ENCODE measurements around the gene MED19. TPM values are rescaled to one million over a fixed set of nuclear protein-coding genes. Genes with fewer than 3 reads are reported as not detected.
"Not testable (repeated sequence)": the region's sequence is repeated elsewhere in the genome, so short reads cannot be mapped to it uniquely, and the experiment has no call there.

MED19 gene, protein sequence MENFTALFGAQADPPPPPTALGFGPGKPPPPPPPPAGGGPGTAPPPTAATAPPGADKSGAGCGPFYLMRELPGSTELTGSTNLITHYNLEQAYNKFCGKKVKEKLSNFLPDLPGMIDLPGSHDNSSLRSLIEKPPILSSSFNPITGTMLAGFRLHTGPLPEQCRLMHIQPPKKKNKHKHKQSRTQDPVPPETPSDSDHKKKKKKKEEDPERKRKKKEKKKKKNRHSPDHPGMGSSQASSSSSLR
- total RNA-seq: 27.1 TPM

GRCh38 chr11:57711414-57712255 is at the start of gene MED19:
MED19 (minus strand) TSS chr11:57712215; CDS start chr11:57712179, 36 bp downstream.
- DNase-seq: peak; percentile 66

DNA sequence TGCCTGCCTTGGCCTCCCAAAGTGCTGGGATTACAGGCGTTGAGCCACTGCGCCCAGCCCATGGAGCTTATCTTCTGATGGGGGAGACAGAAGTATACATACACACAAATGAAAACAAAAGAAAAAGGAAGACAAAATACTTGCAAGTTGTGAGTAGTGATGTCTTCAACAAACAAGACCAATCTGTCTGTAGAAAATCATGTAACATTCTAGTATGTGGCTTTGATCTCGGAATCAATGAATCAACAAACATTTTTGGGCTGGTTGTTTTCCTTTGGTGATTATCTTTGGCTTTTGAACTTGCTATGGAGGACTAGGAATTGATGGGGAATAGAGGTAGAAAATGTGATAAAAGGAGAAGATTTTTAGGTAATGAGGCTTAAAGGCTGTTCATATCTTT is 46.2 kb upstream of the MED19 start:
- no peak for DNase-seq

DNA sequence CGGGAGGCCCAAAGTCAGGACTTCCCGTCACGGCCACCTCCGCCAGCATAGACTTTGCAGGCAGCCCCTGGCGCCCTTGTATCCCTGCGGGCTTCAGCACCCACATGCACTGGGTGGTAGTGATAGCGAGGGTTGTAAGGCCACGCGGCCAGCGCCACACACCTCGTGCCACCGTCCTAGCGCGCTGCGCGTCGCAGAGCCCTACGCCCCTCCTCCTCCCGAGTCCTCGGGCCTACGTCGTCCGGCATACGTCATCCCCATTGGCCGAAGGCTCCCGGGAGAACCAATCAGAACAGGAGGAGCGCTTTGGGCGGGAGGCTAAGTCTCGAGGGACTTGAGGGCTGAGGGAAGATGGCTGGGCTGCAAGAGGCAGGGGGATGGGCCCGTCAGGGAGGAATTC is 40.9 kb upstream of the MED19 start:
- no peak for DNase-seq

DNA sequence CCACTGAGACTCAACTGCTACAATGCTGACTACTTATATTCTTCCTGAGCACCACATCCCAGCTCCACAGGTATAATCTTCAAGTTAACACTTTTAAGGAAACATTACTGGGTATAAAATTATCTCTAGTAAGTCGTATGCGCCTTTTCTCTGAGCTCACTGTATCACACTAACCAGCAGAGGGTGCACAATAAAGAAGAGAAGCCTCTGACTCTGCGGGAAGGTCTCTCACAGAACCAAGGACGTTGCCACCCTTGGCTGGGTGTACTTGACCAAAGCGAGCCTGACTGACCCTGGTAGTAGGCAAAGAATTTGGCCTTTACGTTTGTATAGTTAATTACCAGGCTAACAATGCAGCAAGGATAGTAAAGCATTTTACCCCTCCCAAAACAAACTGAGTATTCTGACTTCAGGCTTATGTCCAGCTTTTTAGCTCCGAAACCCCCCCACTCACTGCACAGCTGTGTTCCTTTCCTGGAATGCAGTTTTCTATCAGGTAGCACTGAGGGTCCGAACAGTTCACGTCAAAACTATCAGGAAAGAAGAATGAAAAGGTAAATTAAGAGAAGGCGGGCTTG is 39.8 kb upstream of the MED19 start, which contains the start of gene BTBD18:
BTBD18 (minus strand) TSS at position 144 of the 578 bp plus-strand sequence. CDS start 631 bp downstream, outside the sequence.
- DNase-seq: no peak

GRCh38 chr11:57751176-57751575 is 39.2 kb upstream of the MED19 start:
- no peak for DNase-seq

- DNase-seq: no peak
These were observed 34.9 kb upstream of the MED19 start for GRCh38 chr11:57746920-57747319.

DNA sequence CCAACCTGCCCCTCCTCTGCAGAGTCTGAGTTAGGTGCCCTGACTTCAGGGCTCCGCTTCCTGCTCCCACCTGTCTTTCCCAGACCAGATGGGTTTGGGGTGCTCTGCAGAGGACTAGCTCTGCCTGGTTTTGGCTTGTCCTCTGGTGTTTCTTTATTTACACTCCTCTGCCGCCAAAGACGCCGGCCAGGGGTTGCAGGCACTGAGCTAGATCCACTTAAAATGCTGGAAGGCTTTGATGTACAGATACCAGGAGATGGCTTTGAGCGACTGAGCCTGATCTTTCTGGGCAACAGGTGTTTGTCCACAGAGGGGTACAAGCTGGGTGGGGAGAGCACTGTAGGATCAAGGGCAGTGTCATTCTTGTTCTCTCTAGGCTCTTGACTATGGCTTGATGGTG is 33.2 kb upstream of the MED19 start:
- DNase-seq: no peak

GRCh38 chr11:57744357-57744756 is 32.3 kb upstream of the MED19 start:
- no peak for DNase-seq

GRCh38 chr11:57742087-57742452 is 30.1 kb upstream of the MED19 start:
- no peak for DNase-seq

GRCh38 chr11:57741132-57742086 is 29.4 kb upstream of the MED19 start, which contains the start of gene SELENOH:
SELENOH (plus strand) TSS chr11:57741491; CDS start chr11:57741596, 105 bp downstream.
- DNase-seq: peak; percentile 94

DNA sequence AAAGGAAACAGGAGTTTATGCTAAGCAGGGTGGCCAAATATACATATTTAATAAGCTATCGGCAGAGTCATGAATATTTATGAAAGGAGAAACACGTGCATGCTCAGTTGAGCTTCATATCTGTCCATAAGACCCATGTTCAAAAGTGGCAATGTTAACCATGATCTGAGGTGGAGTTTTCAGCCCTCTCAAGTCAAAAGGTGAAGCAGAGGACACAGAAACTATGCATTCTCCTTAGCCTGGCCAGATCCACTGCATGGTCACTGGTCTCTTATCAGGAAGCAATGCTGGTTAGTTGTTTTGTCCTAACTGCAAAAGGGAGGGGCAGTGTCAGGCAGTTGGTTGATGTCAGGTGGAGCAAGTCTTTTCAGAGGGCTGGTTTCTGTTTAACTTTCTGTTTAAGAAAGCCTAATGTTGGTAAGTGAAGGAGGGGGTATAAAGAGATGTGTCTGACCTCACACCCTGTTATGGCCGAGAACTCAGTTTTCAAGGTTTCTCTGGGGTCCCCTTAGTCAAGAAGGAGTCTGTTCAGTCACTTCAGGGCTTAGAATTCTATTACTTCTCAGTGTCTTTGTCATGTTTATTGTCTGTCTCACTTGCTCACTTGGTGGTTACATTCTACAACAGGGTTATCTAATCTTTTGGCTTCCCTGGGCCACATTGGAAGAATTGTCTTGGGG is 23.7 kb upstream of the MED19 start:
- DNase-seq: no peak

DNA sequence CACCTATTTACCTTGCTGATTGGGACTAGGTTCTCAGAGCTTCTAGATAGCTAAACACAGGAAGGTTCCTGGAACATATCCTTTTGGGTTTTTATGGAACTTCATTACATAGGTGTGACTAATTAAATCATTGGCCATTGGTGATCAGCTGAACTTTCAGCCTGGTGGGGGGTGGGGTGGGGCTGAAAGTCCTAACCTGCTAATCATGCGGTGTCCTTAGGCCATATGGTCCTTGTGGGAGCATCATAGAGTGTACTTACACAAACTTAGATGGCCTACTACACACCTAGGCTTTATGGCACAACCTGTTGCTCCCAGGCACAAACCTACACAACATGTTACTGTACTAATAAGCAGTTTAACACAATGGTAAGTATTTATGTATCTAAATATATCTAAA is 20.6 kb upstream of the MED19 start:
- no peak for DNase-seq

GRCh38 chr11:57729479-57729878 is 17.5 kb upstream of the MED19 start:
- no peak for DNase-seq

GRCh38 chr11:57728829-57729228 is 16.8 kb upstream of the MED19 start:
- DNase-seq: no peak

DNA sequence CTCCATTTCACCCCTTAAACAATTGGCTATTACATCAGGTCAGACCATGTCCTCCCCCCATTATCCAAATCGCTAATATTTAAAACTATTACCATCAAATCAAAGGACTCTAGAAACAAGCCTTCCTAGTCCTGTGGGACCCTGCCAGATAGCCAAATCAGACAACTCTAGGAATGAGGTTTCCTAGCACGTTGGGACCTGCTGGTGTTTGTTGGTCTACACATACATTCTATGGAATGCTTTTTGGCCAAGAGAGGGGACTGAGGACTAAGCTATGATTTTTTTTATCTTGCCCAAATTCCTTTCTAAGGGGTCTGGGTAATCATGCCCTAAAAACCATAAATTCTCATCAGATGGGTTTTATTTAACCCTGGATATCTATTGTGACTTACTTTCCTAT is 15.2 kb upstream of the MED19 start:
- DNase-seq: no peak

- DNase-seq: not testable (repeated sequence)
These were observed 4.7 kb upstream of the MED19 start for GRCh38 chr11:57716726-57717125.

DNA sequence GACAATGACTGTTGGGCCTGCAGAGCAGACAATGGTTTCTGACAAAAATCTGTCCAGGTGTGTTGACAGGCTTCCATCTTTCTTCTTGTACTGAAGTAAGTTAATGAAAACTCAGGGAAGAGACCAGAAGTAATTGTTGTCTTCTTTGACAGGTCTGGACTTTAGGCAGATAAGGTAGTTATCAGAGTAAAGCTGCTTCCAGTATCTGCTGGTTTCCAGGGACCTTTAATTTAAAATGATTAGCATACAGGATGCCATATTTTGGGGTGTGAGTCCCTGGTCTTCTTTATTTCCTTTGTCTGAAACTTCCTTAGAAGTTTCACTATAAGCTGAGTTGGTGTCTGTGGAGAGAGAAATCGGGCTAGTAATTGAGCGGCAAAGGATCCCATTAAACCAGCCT is 1.8 kb upstream of the MED19 start:
- no peak for DNase-seq

DNA sequence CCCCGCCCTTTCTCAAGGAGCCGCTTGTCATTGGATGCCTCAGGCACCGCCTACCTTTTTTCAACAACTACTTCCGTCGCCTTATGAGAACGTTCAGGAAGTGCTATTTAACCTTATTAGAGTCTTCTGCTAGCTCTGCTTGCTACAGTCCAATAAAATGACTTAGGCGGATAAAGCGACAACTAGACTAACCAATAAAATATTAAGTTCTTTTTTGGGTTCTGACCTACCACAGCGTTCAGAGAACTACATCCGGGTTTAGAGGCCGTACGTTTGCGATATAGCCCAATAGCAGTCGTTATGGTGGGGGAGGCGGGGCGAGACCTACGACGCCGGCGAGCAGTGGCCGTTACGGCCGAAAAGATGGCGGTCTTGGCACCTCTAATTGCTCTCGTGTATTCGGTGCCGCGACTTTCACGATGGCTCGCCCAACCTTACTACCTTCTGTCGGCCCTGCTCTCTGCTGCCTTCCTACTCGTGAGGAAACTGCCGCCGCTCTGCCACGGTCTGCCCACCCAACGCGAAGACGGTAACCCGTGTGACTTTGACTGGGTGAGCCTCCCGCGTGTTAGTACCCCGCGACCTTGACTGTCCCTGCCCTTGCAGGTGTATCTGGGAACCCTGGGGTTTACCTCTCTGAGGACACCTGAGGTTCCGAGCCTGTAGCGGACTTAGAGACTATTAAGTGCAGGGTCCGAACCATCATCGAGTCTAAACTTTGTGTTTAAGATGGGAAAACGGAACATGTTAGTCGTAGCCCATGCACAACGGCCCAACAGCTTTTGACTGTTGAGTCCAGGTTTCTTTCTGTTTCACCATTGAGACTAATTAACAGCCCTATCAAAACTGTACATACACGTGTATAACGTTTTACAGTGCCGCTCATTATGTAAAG is 488 bp upstream of the MED19 start, which contains the start of gene TMX2:
TMX2 (plus strand) TSS at position 338 of the 895 bp plus-strand sequence; CDS start at position 364, 26 bp downstream.
- DNase-seq: peak; percentile 95

- no peak for DNase-seq
These were observed 2.1 kb downstream of the MED19 start for GRCh38 chr11:57709802-57710367.

DNA sequence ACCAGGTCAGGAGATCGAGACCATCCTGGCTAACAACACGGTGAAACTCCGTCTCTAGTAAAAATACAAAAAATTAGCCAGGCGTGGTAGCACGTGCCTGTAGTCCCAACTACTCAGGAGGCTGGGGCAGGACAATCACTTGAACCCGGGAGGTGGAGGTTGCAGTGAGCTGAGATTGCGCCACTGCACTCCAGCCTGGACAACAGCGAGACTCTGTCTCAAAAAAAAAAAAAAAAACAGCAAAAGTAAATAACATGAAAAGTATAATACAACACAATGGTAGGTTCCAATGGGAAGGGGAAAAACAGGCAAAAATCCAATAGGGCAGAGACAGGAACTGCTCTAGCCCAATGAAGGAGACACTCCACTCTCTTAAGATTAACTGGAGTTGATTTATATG is 6.6 kb downstream of the MED19 start:
- DNase-seq: not testable (repeated sequence)
